ENCODE measurements around the gene SLC3A2. TPM values are rescaled to one million over a fixed set of nuclear protein-coding genes. Genes with fewer than 3 reads are reported as not detected.
"Not testable (repeated sequence)": the region's sequence is repeated elsewhere in the genome, so short reads cannot be mapped to it uniquely, and the experiment has no call there.

Gene SLC3A2
- total RNA-seq, 1 donor from 2014 or later, result 143 TPM

GRCh38 chr11:62930666-62931065, 50.0 kb downstream of the SLC3A2 start:
- Histone ChIP-seq H3K9me3 (no peaks in the 10 kb centered on the region), H3K27ac (no peak overlapping the region), H3K27me3 (peaks cover 10% of the 10 kb centered on the region), H3K4me1 (peaks cover 0 to 4% of the 10 kb centered on the region in 2 donors), H3K4me3 (no peak overlapping the region), H3K36me3 (no peaks in the 10 kb centered on the region)
- intact Hi-C loops (cut with DNase I), result no loop called here
- no peak for DNase-seq (ENCODE audit: low spot score in 2 of 2)
- TF ChIP-seq CTCF (IDR thresholded peaks at IDR 0.05), result no peak

DNA sequence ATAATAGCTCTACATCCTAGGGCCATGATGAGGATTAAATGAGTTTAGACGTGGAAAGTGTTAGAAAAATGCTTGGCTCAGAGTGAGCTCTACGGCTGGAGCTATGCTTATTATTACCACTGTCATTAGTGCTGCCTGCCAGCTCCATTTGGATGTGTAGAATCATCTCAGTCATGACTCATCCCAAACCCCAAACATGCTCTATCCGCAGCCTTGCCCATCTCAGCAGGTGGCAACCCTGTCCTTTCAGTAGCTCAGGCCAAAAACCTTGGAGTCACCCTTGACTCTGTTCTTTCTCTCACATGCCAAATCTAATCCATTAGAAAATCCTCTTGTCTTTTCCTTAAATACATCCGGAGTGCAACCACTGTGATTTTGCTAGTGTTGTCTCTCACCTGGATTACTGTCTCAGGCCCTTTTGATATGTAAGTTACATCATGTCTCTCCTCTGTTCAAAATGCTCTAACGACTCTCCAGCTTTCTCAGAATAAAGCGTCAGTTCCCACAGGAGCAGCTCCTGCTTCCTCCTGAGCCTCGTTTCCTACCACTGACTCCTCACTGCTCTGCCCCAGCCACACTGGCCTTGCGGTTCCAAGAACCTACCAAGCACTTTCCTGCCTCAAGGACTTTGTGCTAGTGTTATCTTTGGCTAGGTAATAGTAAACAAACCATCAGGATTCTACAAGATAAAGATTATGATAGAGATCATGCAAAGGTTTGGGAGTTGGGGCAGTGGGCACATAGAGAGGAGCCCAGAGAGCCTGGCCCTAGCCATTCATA, 51.0 kb downstream of the SLC3A2 start:
- H3K27me3 ChIP-seq, result peaks cover 3% of the 10 kb centered on the region
- DNase-seq (ENCODE audit: low spot score in 2 of 2), result no peak
- intact Hi-C loops (cut with DNase I), result no loop called here

DNA sequence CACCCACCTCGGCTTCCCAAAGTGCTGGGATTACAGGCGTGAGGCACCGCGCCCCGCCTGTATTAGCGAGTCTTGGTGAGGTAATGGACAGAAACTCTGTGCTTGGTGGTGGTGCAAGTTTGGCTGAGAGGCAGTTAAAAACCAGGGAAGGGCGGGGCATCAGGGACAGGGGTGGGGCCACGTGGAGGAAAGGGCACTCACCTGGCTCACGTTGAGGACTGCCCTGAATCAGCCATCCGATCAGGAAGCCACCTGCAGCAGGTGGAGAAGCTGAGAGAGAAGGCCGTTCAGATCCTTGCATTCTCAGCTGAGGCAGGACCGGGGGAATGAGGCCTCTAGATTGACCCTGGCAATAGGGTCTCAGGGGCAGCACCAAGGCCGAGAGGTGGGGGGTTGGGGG, 52.6 kb downstream of the SLC3A2 start:
- Histone ChIP-seq H3K27ac (no peak overlapping the region), H3K4me1 (no peaks in the 10 kb centered on the region), H3K36me3 (no peaks in the 10 kb centered on the region), H3K4me3 (no peak overlapping the region), H3K9me3 (no peaks in the 10 kb centered on the region), H3K27me3 (no peaks in the 10 kb centered on the region)
- no peak for TF ChIP-seq CTCF (IDR thresholded peaks at IDR 0.05)
- intact Hi-C loops (cut with DNase I), result no loop called here
- DNase-seq (ENCODE audit: low spot score in 2 of 2), result no peak

More for the DNA sequence above, 51.0 kb downstream of the SLC3A2 start:
- H3K27ac ChIP-seq, result no peak overlapping the region
- no peaks in the 10 kb centered on the region for H3K4me1 ChIP-seq
- H3K36me3 ChIP-seq, result no peaks in the 10 kb centered on the region
- no peaks in the 10 kb centered on the region for H3K9me3 ChIP-seq
- TF ChIP-seq CTCF (IDR thresholded peaks at IDR 0.05), result no peak
- no peak overlapping the region for H3K4me3 ChIP-seq

- intact Hi-C loops (cut with DNase I), result no loop called here
- no peak for TF ChIP-seq CTCF (IDR thresholded peaks at IDR 0.05)
- no peak for DNase-seq (ENCODE audit: low spot score in 2 of 2)
Measured at GRCh38 chr11:62933750-62934495, 53.2 kb downstream of the SLC3A2 start.

DNA sequence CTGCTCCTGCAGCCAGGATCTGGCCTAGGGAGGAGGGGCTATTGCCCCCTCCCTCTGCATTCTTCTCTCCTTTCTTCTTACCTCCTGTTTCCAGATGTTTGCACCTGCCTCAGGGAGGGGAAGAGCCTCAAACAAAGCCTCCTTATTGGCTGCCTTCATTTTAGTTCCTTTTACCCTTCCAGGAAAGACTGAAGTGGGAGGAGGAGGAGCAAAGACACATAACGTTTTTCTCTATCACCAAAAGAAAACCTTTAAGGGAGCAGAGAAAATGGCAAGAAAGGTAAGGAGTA, 53.7 kb downstream of the SLC3A2 start:
- H3K4me1 ChIP-seq, result no peaks in the 10 kb centered on the region
- intact Hi-C loops (cut with DNase I), result no loop called here
- TF ChIP-seq CTCF (IDR thresholded peaks at IDR 0.05), result no peak
- H3K27me3 ChIP-seq, result no peaks in the 10 kb centered on the region
- no peaks in the 10 kb centered on the region for H3K36me3 ChIP-seq
- no peak for DNase-seq (ENCODE audit: low spot score in 2 of 2)
- H3K9me3 ChIP-seq, result no peaks in the 10 kb centered on the region
- no peak overlapping the region for H3K4me3 ChIP-seq
- no peak overlapping the region for H3K27ac ChIP-seq

More at GRCh38 chr11:62933750-62934495, 53.2 kb downstream of the SLC3A2 start:
- Histone ChIP-seq H3K4me1 (no peaks in the 10 kb centered on the region), H3K36me3 (no peaks in the 10 kb centered on the region), H3K9me3 (no peaks in the 10 kb centered on the region), H3K27ac (no peak overlapping the region), H3K27me3 (no peaks in the 10 kb centered on the region), H3K4me3 (no peak overlapping the region)

GRCh38 chr11:62937528-62937927, 56.8 kb downstream of the SLC3A2 start:
- H3K27ac ChIP-seq; H3K9me3 ChIP-seq; H3K4me3 ChIP-seq; H3K4me1 ChIP-seq; H3K36me3 ChIP-seq; DNase-seq (ENCODE audit: low spot score in 2 of 2); intact Hi-C loops (cut with DNase I); H3K27me3 ChIP-seq: not testable (repeated sequence)
